ENCODE results near the gene CDKN1B. TPM values are rescaled to one million over a fixed set of nuclear protein-coding genes. Genes with fewer than 3 reads are reported as not detected.

Gene CDKN1B
- total RNA-seq, 1 donor from 2014 or later: 49.6 TPM

DNA sequence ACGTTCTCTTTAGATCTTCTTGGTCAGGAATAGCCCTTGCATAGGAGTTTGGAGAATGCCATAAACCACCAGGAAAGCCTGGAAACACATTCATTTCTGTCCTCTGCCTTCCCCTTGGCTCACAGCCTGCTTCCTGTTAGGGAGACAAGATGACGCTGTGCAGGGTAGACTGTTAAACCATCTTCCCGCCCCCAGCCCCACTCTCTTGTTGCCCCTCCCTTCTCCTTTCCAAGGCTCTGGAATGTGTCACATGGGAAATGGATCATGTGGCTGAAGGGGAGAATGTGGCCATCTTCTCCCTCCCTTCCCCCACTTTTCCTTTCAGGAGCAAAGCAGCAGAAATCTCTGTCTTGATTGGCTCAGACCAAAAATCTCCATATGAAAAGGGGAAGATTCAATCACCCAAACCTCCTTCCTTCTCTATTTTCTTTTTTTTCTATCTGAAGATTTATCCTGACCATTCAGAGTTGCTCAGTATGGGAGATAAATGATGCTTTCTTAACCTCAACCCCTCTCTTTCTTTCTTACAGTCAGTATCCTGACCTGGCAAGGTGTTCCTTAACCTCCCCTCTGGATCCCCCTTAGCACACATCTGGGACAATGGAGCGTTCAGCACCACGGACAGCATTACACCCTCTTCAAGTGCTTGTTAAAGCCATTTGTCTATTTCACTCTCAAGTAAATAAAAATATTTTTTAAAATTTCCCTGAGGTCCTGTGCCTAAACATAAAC, 32.6 kb upstream of the CDKN1B start:
- H3K9me3 Mint-ChIP-seq: no peaks in the 10 kb centered on the region
- no peak for TF ChIP-seq CTCF (conservative IDR thresholded peaks at IDR 0.05)
- no peak overlapping the region for H3K27ac Mint-ChIP-seq
- DNase-seq (ENCODE audit: extremely low spot score, unreplicated experiment): no peak
- peak overlapping the region; percentile 16 for H3K4me3 Mint-ChIP-seq
- no peaks in the 10 kb centered on the region for H3K36me3 Mint-ChIP-seq
- H3K4me1 Mint-ChIP-seq (ENCODE audit: unreplicated experiment): peaks cover 5% of the 10 kb centered on the region
- H3K27me3 Mint-ChIP-seq: peaks cover 9% of the 10 kb centered on the region

DNA sequence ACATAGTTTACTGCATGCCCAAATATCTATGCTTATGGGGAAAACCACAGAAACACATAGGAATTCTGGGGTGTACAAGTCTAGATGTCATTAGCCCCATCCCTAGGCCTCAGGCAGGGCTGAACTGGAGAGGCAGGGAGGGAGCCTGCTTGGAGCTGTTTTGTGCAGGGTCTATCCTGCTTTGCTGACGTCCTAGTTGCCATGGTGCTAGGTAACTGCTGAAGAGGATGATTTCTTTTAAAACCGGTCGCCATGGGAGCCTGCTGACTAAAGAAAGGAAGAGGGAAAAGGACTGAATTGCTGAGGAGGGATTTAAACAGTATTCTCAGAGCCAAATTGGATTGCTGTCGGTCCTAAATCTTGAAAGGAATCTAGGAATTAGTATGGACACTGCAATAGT, 31.9 kb upstream of the CDKN1B start:
- Mint-ChIP-seq H3K27me3 (peaks cover 9% of the 10 kb centered on the region), H3K4me1 (ENCODE audit: unreplicated experiment) (peaks cover 5% of the 10 kb centered on the region), H3K36me3 (no peaks in the 10 kb centered on the region), H3K9me3 (no peaks in the 10 kb centered on the region), H3K4me3 (peak overlapping the region; percentile 12), H3K27ac (no peak overlapping the region)
- no peak for TF ChIP-seq CTCF (conservative IDR thresholded peaks at IDR 0.05)
- no peak for DNase-seq (ENCODE audit: extremely low spot score, unreplicated experiment)

DNA sequence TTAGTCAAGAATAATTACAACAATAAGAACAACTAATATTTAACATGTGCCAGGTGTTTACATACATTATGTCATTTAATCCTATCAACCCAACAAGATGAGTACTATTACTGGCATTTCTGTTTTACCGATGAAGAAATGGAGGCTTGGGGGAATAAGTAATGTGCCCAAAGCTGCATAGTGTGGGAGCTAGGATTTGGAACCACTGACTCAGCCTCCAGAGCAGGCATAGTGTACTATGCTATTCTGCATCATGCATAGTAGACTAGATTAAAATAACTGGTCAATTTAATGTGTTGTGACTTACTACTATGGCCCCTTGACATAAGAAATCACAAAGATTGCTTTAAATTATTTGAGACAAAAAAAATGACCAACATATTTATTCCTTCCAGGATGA, 30.7 kb upstream of the CDKN1B start:
- H3K4me3 Mint-ChIP-seq: no peak overlapping the region
- no peak overlapping the region for H3K27ac Mint-ChIP-seq
- no peak for DNase-seq (ENCODE audit: extremely low spot score, unreplicated experiment)
- no peaks in the 10 kb centered on the region for H3K36me3 Mint-ChIP-seq
- H3K9me3 Mint-ChIP-seq: no peaks in the 10 kb centered on the region
- H3K4me1 Mint-ChIP-seq (ENCODE audit: unreplicated experiment): peaks cover 5% of the 10 kb centered on the region
- TF ChIP-seq CTCF (conservative IDR thresholded peaks at IDR 0.05): no peak
- H3K27me3 Mint-ChIP-seq: peaks cover 9% of the 10 kb centered on the region

DNA sequence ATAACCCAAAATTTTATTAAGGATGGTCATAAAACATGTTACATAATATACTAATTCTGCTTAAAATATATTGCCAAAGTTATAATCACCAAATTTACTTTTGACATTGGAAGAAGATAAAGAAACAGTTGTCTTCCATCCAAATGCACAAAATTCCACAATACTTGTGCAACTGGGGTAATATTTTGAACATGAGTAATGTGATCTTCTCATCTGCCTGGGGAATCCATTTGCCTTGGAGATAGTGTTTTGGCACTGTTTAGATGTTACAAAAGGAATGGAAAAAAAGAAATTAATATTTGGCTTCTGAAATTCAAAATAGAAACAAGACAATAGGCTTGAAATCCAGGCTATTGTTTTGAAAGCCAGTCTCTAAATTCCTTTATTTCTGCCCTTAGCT, 30.2 kb upstream of the CDKN1B start:
- Mint-ChIP-seq H3K9me3 (no peaks in the 10 kb centered on the region), H3K4me1 (ENCODE audit: unreplicated experiment) (peaks cover 5% of the 10 kb centered on the region), H3K27me3 (peaks cover 9% of the 10 kb centered on the region), H3K27ac (no peak overlapping the region), H3K4me3 (no peak overlapping the region), H3K36me3 (no peaks in the 10 kb centered on the region)
- DNase-seq (ENCODE audit: extremely low spot score, unreplicated experiment): no peak
- no peak for TF ChIP-seq CTCF (conservative IDR thresholded peaks at IDR 0.05)

DNA sequence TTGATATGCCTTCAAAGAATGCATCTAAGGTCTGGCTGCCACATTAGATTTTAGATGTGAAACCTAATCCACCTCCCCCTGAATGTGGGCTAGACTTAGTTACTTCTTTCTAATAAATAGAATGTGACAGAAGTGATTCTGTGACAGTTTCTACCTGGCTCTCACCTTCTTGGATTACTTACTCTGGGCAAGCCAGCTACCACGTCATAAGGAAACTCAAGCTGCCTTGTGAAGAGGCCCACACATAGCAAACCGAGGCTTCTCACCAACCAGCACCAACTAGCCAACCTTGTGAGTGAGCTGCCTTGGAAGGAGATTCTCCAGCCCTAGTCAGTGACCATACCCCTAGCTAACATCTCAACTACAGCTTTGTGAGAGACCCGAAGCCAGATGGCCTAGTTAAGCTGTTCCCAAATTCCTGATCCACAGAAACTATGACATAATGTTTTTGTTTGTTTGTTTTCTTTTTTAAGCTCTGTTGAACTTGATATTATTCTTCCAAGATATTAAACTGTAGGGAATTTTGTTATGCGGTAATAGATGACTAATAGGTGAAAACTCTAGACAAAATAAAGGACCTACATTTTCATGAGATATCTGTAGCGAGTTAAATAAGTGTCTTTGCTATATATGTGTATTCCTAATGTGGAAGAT, 27.4 kb upstream of the CDKN1B start:
- no peak for TF ChIP-seq CTCF (conservative IDR thresholded peaks at IDR 0.05)
- Mint-ChIP-seq H3K9me3 (no peaks in the 10 kb centered on the region), H3K27me3 (peaks cover 5% of the 10 kb centered on the region), H3K4me1 (ENCODE audit: unreplicated experiment) (peaks cover 2% of the 10 kb centered on the region), H3K4me3 (no peak overlapping the region), H3K27ac (no peak overlapping the region), H3K36me3 (no peaks in the 10 kb centered on the region)
- DNase-seq (ENCODE audit: extremely low spot score, unreplicated experiment): no peak

Data from type B pancreatic cell (in vitro differentiated cells).